H1 (cell line): ENCODE results near the gene COMMD1. TPM values are rescaled to one million over a fixed set of nuclear protein-coding genes. Genes with fewer than 3 reads are reported as not detected.

Source experiments
- CTBP2 ChIP-seq: IDR thresholded peaks from 2 replicates; pipeline ENCODE4 v1.7.0; 2011; ENCODE audit warnings: borderline replicate concordance, mild to moderate bottlenecking, moderate library complexity, mixed read lengths, low read length; ENCODE audit not compliant: insufficient read depth, insufficient read length
- HDAC6 ChIP-seq: IDR thresholded peaks from one replicate; pipeline ENCODE4 v1.7.1; 2012; ENCODE audit warnings: low read depth, mild to moderate bottlenecking, inconsistent platforms, low read length, moderate library complexity
- SP2 ChIP-seq: IDR thresholded peaks from 2 replicates; pipeline ENCODE4 v1.6.1; 2012; ENCODE audit warnings: mild to moderate bottlenecking, low read length, inconsistent platforms
- polyA plus RNA-seq, 7 experiments: library from polyadenylated mRNA; depleted of rRNA in 3 of 7; stranded (reverse) in 5 of 7; unstranded in 2 of 7; fragments of >200 nt in 5 of 7; fragments of 200-250 nt in 2 of 7; gene quantifications; 1 replicate in 5 of 7; 2 replicates in 1 of 7; 4 replicates in 1 of 7; pipeline versions ENCODE4 v1.2.1 to v1.2.3, GENCODE V29; 2011 to 2013; ENCODE audit warnings: missing spikeins in 2 of 7, mixed read lengths in 2 of 7
- total RNA-seq: library from RNA; stranded (reverse); fragmentation: NEBNext Ultra II Directional; extraction: Animal tissue kit (Norgen Biotek cat#: 25700); gene quantifications from 2 replicates; pipeline ENCODE4 v1.2.1, GENCODE V29; 2021

The COMMD1 gene
- total and polyA plus RNA-seq, 2 of the 8 experiments (the other 6 are each of a cell fraction or from before 2014, with no cell fraction given) = 23.5 to 28.3 TPM

- no peak for TF ChIP-seq SP2
- TF ChIP-seq CTBP2 = no peak
- no peak for TF ChIP-seq HDAC6
- TF ChIP-seq, all 59 proteins: peak for 0
These were observed 43.9 kb downstream of the COMMD1 start (continued) for GRCh38 chr2:61949458-61949713.
